Right forelimb (tissue), 1 donor: Measurements from ENCODE around the gene SPNS3.

Source experiments
- DNase-seq: peaks from one replicate; pipeline ENCODE4 v3.0.0-alpha.2; 2018

SPNS3 gene

DNA sequence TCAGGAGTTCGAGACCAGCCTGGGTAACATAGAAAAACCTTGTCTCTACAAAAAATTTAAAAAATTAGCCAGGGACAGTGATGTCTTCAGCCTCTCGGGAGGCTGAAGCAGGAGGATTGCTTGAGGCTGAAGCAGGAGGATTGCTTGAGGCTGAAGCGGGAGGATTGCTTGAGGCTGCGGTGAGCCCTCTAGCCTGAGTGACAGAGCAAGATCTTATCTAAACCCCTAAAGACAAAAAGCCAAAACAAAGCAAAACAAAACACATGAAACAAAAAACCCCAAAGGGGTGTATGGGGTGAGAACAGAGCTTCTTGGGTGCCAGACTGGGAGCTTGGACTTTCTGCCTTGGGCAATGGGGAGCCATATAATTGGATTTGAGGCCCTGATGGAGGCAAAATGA, 2.6 kb downstream of the SPNS3 start:
- no peak for DNase-seq

DNA sequence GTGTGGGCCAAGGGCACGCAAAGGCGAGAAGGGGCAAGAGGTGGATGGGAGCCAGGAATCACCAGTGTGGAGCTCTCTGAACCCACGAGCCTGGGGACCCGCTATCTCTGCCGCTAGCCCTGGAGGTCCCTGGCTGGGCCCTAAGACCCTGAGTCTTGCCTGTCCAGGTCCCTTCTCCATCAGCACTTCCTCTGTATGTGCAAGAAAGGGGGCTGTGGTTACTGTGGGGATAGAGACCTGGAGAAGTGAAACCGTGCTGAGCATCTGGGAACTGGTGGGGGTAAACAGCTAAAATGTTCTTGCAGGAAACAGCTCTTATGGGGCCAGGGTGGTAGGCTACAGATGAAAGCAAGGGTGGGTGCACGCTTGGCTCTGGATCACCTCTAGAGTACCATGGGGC, 3.1 kb downstream of the SPNS3 start:
- no peak for DNase-seq

DNA sequence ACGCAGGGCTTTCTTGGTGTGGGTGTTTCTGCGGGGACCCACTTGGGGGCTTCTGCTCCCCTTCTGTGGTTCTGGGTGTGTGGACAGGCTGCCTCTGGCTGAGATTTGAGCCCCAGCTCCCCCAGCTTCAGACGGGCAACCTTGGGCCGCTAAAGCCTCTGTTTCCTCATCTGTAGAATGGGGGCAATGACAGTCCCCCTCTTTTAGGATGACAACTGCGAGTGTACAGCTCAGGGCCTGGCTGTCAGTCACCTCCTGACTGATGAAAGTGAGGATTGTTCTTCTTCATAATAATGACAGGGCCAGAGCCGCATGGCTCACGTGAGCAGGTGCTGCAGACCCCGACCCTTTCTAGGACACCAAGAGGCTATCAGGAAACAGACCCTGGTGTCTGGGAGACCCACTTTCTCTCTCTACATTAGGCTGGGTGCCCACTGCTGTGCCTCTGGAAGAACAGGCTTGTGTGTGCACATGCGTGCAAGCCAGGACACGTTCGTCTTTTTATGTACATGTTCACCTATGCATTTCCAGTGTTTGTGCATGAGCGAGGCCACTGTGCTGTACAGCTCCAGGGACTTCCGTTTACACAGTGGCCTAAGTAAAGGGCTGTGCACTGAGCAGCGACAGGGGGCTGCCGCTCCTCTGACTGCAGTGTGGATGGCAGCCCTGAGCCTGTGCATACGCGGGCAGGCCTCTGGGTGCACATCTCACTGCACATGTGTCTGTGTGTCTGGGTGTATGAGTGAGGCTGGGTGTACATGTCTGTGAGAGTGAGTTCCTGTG, 4.6 kb downstream of the SPNS3 start:
- no peak for DNase-seq

DNA sequence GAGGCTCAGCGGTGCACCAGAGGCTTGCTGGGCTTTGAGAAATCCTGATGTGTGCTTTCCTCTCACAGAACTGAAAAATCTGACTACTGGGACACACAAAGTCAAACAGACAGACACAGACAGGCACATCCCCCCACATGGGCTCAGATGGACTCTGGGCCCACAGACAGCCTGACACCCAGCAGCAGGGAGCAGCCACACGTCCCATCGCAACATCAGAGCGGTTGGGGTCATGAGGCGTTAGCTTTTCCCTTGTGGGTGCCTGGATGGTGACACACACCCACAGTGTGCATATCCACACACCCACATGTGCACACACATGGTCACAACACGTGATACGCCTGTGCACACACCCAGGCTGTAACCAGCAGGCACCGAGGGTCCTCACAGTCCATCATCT, 6.3 kb downstream of the SPNS3 start:
- no peak for DNase-seq

DNA sequence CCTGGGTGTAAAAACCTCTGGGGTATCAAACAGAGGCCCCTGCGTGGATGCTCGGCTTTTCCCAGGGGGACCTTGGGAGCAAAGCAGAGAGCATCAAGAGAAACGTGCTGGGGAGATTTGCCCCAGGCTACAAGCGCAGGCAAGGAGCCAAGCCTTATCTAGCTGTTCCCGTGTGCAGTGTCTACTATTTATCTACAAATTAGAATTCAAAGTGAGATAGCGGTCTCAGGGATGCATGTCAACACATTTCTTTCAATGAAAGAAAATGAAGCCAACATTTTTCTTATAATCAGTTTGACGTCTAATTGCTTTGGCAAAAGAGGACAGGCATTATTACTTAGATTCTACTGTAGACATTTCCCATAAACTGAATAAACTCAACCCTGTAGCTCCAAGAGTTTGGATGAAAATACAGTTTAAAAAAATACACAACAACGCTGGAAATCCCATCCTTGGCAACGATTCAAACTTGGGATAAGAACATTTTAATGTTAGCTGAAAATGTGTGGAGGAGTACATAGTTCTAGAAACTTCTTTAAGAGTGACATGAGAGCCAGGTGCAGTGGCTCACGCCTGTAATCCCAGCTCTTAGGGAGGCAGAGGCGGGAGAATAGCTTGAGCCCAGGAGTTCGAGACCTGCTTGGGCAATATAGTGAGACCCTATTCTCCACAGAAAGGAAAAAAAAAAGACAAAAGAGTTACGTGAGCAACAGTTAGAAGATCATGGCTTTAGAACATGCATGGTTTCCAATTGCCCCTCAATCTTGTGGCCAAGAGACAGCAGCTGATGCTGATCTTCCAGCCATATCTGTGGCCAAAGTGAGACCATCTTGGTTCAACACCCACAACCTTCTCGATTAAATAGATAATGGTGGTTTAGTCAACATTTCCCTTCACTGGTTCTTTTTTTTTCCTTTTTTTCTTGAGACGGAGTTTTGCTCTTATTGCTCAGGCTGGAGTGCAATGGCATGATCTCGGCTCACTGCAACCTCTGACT, 7.2 kb downstream of the SPNS3 start:
- DNase-seq: no peak

DNA sequence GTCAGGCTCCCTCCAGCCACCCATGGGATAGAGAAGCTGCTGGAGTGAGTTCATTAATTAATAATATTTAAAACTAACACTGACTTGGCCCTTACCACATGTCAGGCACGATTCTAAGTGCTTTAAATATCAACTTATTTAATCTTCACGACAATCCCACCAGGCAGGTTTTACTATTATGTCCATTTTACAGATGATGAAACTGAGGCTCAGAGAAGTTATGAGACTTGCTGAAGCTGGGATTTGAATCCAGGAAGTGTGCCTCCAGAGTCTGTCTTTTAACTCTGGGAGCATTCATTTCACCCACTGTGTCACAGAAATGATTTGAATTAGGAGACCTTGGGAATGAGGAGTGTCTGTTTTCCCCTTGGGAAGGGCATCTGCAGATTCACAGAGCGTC, 8.8 kb downstream of the SPNS3 start:
- DNase-seq: no peak

DNA sequence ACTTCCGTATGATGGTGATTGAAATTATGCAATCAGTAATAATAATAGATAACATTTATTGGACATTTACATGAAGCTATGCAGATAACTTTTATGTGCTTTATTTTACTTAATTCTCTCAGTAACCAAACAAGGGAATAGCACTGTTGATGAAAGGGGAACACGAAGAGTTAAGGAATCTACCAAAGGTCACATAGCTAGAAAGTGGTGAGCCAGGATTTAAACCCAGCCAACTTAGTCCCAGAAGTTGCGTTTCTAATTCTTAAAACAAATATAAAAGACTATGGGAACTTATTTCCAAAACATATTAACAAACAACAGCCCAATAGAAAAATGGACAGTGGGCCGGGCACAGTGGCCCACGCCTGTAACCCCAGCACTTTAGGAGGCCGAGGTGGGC, 9.7 kb downstream of the SPNS3 start:
- no peak for DNase-seq

DNA sequence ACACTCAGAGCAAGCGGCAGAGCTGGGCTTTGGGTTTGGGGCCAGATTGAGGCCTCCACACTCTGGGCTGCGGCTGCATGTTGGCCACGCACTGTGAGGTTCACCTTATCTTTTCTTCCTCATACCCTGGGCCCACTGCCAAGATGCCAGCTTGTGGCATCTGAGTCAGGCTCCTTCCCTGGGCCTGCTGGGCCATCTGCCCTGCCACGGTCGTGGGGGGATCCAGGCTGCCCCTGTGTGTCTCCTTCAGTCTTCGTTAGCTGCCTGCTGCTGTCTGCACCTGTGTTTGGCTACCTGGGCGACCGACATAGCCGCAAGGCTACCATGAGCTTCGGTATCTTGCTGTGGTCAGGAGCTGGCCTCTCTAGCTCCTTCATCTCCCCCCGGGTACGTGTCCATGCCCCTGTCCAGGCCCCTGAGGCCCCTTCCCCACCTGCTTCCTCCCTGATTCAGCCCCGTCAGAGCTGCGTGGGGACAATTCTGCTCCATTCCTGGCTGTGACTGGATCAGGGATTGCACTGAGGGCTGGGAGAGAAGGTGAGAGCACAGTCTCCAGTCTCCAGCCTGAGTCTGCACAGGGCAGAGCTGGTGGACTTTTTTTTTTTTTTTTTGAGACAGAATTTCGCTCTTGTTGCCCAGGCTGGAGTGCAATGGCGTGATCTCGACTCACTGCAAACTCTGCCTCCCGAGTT, 11.2 kb downstream of the SPNS3 start:
- DNase-seq: no peak

DNA sequence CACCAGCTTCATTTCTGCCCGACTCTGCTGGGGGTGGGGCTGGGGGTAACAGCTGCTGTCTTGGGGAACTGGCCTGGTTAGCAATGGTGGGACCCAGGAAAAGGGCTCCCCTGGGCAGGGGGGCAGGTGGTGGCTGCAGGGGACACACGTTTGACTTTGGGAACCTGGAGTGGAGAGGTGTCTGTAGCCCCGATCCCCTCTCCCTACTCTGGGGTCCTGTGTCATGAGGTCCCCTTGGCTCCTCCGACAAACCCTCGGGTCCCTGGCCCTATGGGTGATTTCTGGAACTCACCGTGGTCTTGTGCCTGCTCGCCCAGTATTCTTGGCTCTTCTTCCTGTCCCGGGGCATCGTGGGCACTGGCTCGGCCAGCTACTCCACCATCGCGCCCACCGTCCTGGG, 12.0 kb downstream of the SPNS3 start:
- DNase-seq: no peak

DNA sequence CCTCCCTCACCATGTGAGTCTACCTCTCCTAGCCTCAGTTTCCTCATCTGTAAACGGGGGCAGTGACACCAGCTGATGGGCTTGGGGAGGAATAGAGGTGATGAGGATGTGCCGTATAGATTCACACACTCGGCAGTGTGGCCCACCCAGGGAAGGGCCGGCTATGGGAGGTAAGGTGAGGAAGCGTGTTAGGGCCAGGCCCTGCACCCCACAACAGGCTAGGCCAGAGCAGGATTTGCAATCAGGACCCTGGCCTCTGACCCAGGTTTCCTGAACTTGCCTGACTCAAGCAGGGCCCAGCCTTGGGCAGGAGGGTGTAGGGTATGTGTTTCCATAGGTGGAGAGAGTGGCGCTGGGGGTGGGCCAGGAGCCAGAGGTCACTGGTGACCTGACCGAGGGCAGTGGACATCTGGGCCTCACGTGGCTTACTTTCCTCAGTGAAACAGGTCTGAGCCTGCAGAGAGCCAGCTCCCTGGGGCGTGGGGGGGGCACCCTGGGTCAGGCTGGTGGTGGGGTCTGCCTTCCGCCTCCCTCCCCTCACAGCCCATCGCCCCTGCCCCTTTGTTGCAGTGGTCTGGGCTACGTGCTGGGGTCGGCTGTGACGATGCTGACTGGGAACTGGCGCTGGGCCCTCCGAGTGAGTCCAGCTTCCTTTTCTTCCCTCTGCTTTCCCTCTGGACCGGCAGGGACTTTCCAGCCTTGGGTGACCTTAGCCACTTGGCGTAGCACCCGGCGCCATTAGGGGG, 12.8 kb downstream of the SPNS3 start:
- DNase-seq: no peak

DNA sequence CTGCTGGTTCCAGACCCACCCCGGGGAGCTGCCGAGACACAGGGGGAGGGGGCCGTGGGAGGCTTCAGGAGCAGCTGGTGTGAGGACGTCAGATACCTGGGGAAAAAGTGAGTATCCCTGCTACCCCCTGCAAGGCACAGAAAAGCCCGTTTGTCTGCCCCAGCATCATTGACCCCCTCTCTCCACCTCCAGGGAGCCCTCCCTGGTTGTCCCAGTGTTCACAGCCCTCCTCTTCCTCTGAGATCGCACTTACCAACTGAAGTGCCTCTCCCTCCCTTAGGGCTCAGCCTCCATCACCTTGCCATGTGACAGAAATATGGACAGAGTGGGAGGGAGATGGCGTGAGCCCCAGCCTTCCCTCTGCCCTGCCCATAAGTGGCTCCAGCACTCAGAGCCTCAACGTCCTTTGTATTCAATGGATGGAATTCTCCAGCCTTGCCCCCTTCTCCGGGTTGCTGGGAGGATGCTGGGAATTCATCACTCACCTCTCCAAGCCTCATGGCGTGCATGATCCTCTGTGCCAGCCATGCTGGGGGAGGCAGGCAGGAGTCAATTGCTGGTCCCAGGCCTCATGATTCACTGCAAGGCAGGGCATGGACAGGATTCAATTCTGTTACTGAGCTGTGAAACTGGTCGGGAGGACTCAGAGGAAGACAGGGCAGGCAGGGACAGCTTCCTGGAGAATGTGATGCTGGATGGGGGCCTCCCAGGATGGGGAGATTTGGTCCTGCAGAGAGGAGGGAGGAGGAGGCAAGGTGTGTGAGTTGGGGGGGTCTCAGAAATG, 14.6 kb downstream of the SPNS3 start:
- no peak for DNase-seq

DNA sequence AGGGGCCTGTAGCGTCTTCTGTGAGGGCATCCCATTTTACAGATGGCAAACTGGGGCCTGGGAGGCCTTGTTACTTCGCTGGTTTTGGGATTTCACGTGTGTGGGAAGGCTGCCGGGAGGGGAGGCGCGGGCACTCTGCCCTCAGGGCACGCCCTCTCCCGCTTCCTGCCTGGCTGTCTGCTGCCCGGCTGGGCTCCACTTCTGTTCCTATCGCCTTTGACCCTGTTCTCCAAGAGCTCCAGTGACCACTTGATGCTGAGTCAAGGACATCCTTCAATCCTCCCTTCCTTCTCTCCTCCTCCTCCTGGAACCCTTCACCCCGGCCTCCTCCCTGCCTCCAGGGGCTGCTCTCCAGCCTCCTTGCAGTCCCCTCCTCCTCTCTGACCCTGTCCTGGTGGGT, 16.0 kb downstream of the SPNS3 start:
- DNase-seq: no peak

DNA sequence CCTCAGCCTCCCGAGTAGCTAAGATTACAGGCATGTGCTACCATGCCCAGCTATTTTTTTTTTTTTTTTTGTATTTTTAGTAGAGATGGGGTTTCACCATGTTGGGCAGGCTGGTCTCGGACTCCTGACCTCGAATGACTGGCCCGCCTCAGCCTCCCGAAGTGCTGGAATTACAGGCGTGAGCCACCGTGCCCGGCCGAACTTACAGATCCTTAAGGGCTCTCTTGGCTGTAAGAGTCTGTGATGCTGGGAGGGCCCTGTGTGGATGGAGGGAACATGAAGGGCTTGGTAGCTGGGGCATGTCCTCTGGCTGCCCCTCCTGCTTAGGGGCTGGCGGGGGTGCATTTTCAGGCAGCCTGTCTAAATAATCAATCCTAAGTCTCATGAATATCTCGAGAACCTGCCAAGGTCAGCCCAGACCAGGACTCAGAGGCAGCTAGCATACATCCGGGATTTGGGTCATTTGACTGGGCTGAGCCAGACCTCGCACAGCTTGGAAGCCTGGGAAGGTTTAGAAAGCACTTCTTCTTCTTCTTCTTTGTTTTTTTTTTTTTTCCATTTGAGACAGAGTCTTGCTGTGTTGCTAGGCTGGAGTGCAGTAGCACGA, 17.1 kb downstream of the SPNS3 start:
- DNase-seq: no peak

DNA sequence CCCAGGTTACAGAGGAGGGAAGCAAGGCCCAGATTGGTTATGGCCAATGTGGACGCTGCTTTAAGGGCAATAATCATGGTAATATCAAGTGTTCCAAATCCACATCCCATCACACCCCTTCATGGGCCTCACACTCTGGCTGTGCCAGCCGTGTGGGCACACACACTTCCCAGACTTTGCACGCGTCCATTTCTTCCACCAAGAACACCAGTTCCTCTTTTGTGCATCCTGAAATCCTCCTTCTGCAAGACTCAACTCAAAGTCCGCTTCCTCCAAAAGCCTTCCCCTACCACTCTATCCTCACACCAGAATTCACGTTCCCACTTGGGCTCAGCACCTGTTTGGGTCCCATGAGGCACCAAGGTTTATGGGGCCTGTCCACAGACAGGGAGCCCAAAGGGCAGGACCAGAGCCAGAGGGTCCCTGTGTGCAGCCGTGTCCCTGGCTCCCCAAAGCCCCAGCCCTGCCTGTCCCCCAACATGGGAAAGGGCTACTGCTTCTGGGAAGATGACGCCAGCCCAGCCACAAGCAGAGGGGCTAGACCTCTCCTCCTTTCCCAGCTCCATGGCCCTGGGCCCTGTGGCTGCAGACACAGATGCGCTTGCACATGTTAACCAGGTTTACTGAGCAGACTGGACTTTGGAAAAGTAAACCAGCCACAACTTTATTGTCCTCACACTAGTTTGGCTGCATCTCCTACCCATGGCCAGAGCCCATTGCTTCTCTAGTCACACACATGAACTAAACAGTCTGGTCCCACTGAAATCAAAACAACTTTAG, 20.3 kb downstream of the SPNS3 start:
- DNase-seq: no peak

DNA sequence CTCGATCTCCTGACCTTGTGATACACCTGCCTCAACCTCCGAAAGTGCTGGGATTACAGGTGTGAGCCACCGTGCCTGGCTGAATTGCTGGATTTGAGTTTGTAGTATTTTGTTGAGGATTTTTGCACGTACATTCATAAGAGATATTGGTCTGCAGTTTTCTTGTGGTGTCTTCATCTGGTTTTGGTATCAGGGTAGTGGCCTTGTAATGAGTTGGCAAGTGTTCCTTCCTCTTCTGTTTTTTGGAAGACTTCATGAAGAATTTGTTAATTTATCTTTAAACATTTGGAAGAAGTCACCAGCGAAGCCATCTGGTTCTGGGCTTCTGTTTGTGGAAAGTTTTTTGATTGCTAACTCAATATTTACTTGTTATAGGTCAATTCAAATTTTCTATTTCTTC, 26.9 kb downstream of the SPNS3 start:
- no peak for DNase-seq

DNA sequence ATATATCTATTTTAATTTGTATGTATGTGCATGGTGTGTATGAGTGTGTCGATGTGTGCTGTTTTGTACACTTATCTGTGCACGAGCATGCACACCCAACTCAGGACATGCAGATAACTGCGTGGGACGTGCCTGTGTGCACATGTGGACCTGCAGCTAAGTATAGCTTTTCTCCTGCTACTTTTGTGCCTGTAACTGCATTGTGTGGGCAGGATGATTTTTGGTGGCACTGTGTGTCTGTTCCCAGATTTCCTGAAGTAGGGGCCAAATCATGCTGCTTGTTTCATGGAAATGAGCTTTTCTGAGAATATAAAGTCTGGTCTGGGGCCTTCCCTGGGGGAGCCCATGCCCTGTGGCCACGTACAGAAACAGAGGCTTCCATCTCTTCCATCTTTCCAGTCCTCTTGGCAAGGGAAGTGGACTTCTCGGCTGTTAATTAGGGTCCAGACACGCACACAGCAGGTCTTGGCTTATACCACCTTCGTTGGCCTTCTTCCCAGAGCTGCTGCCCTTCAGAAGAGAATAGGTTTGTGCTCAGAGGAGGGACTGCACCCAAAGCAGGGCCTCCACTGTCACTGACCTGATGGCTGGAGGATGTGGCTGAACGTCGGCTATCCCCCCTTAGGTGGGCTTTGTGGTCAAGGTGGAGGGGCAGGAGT, 30.2 kb downstream of the SPNS3 start:
- no peak for DNase-seq

DNA sequence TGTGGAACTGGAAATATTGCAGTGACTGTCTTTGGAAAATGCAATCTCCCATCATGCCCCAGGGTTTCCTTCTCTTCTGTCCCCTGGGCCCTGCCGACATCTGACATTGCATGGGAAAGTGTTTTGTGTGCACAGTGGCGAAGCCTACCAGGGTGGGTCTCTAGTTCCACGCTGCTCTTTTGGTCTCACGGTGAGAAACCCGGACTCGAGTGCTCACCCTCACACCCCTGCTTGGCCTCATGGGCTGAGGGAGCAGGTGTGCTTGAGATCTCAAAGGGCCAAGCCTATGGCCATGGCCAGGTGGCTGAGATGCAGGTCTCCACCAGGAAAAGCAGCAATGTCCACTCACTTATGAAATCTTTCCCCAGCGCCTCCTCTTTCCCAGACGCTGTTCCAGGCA, 32.0 kb downstream of the SPNS3 start:
- DNase-seq: no peak

DNA sequence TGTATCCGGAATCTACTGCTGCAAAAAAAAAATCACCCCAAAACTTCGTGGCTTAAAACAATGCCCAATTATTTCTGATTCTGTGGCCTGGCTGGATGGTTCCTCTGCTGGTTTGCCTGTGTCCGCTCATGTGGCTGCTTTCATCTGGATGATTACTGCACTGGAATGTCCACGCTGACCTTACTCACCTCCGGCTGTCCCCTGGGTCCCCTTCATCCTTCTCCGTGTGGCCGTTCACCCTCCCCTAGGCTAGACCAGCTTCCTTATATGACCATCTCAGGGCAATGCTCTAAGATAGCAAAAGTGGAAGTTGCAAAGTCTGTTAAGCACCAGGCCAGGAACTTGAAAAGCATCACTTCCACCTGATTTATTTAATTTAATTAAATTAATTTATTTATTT, 33.5 kb downstream of the SPNS3 start:
- no peak for DNase-seq

DNA sequence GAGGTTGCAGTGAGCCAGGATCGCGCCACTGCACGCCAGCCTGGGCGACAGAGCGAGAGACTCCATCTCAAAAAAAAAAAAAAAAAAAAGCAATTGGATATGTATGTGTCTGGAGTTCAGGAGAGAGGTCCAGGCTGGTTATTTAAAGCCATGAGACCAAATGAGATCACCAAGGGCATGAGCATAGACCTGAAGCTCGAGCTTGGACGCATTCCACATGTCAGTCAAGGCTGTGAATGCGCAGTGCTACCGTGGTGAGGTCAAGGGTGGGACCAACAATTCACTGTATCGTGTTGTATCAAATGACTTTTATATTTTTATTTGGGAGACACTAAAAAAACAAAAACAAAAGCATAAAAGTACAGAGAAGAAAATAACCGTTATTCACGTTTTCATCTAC, 35.8 kb downstream of the SPNS3 start:
- DNase-seq: no peak

DNA sequence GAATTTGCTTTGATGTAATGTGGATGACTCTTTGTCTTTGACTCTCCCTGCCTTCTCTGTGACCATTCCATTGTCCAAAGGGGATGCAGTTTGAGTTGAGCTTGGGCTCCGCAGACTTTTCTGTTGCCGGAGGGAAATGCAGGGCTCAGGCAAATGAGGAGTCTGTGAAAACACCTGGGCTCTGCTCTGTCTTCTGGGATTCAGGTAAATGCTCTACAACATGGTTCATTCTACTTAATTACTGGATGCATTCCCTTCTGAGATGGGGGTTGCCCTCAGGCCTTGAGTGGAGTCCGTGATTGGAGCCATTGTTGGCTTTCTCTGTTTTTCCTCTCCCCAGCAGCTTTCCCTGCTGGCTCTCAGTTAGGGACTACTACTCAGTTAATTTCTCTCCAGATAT, 38.5 kb downstream of the SPNS3 start:
- no peak for DNase-seq
